ENCODE results near the gene SNORC.

GRCh38 chr2:232835687-232836208, 34.3 kb upstream of the SNORC start:
- TF ChIP-seq POLR2AphosphoS5 (IDR thresholded peaks at IDR 0.05; ENCODE audit: borderline replicate concordance, low read depth, low read length) (no peak), EZH2 (IDR thresholded peaks at IDR 0.05) (no peak), FOXP2 (optimal IDR thresholded peaks at IDR 0.05; ENCODE audit: control extremely low read depth, extremely low read length, insufficient read depth) (no peak)
